HepG2 (cell line): ENCODE data around the gene CLCN4. TPM values are rescaled to one million over a fixed set of nuclear protein-coding genes. Genes with fewer than 3 reads are reported as not detected.

Experiments used
- ATAC-seq: fragments of 200-7000 bp; cut with Tn5 transposase; 3 replicates; pipeline ENCODE4 v1.9.1; 2020; ENCODE audit warnings: mild to moderate bottlenecking, moderate library complexity
- BruUV-seq: library from RNA; stranded (reverse); fragments of 400-500 nt; replicated peaks from 2 replicates; lab custom pipeline; 2021; lab: Mats Ljungman, UMichigan
- CTCF ChIA-PET: fragments of 300-600 bp; formaldehyde crosslinking; extraction: SDS; loops from one replicate; lab custom pipeline; 2021; ENCODE audit warnings: low total read pairs, inconsistent platforms, low intra/inter-chr PET ratio; lab: Yijun Ruan, JAX
- POLR2A ChIA-PET: fragments of 350-600 bp; sonication (Branson Sonifier 250); formaldehyde crosslinking; loops from one replicate; lab custom pipeline; 2020; ENCODE audit warnings: antibody characterized with exemption, inconsistent platforms; lab: Yijun Ruan, JAX
- DNase-seq: peaks from one replicate; pipeline ENCODE4 v3.0.0-alpha.2; 2015; ENCODE audit warnings: low spot score
- FAIRE-seq: peaks from 3 replicates; lab custom pipeline; 2011; peaks lifted over from hg19 to GRCh38; lab: Jason Lieb, UNC
- H2AFZ ChIP-seq: one replicate; pipeline ENCODE4 v1.6.1; 2011; ENCODE audit warnings: low read length, inconsistent platforms
- H3K27ac ChIP-seq: fragments of 300-600 bp; 3 replicates; pipeline ENCODE4 v1.8.0; 2011; ENCODE audit warnings: mixed run types, mild to moderate bottlenecking, mixed read lengths, low read length, inconsistent platforms; ENCODE audit not compliant: insufficient read depth; ENCODE audit errors: extremely low read length
- H3K27me3 ChIP-seq, 2 experiments: fragments of 200-600 bp in 1 of 2; 2 replicates in 1 of 2; 3 replicates in 1 of 2; pipeline versions ENCODE4 v1.6.0 to v1.8.0; 2011; ENCODE audit warnings: low read length in 2 of 2, mild to moderate bottlenecking in 2 of 2, moderate library complexity in 2 of 2, inconsistent platforms in 1 of 2; ENCODE audit not compliant: insufficient read depth in 2 of 2, control insufficient read depth in 1 of 2
- H3K36me3 ChIP-seq, 2 experiments: fragments of 200-600 bp in 1 of 2; replicated peaks in 1 of 2; 2 replicates in 1 of 2; 3 replicates in 1 of 2; pipeline versions ENCODE4 v1.5.1 to v1.8.0; 2011; ENCODE audit warnings: low read length in 2 of 2, inconsistent platforms in 1 of 2; ENCODE audit not compliant: insufficient read depth in 2 of 2, control insufficient read depth in 1 of 2
- H3K4me1 ChIP-seq: 2 replicates; pipeline ENCODE4 v1.5.1; 2012; ENCODE audit warnings: low read length, inconsistent platforms; ENCODE audit not compliant: insufficient read depth
- H3K4me2 ChIP-seq: 2 replicates; pipeline ENCODE4 v1.6.0; 2011; ENCODE audit warnings: low read depth, low read length, inconsistent platforms
- H3K4me3 ChIP-seq, 3 experiments: fragments of 200-600 bp in 1 of 3; sonication (generic), shearing (Covaris generic) in 1 of 3; replicated peaks in 1 of 3; 2 replicates each; pipeline ENCODE4 v1.5.1; 2011 to 2016; ENCODE audit warnings: low read length in 3 of 3, inconsistent platforms in 2 of 3, low read depth in 2 of 3, mild to moderate bottlenecking in 2 of 3, control low read depth in 1 of 3, mixed read lengths in 1 of 3; ENCODE audit not compliant: insufficient read depth in 1 of 3
- H3K79me2 ChIP-seq: one replicate; pipeline ENCODE4 v1.6.1; 2011; ENCODE audit warnings: low read length, inconsistent platforms; ENCODE audit not compliant: insufficient read depth
- H3K9ac ChIP-seq: 2 replicates; pipeline ENCODE4 v1.6.0; 2011; ENCODE audit warnings: mild to moderate bottlenecking, low read depth, low read length, inconsistent platforms; ENCODE audit not compliant: insufficient read depth
- H3K9me3 ChIP-seq: 2 replicates; pipeline ENCODE4 v1.5.1; 2012; ENCODE audit warnings: mild to moderate bottlenecking, low read length
- H4K20me1 ChIP-seq: 2 replicates; pipeline ENCODE4 v1.6.0; 2011; ENCODE audit warnings: inconsistent platforms, mild to moderate bottlenecking, low read length, moderate library complexity; ENCODE audit not compliant: insufficient read depth
- ARHGAP35 ChIP-seq: sonication (generic); formaldehyde crosslinking; IDR thresholded peaks from 2 replicates; pipeline ENCODE4 v1.9.0; 2022; ENCODE audit warnings: mild to moderate bottlenecking, inconsistent platforms, moderate library complexity, missing genetic modification reagents, borderline replicate concordance
- BRCA1 ChIP-seq: sonication (generic); formaldehyde crosslinking; IDR thresholded peaks from 2 replicates; pipeline ENCODE4 v1.4.0; 2020; ENCODE audit warnings: missing genetic modification reagents
- EED ChIP-seq: sonication (generic); formaldehyde crosslinking; IDR thresholded peaks from 2 replicates; pipeline ENCODE4 v1.5.0; 2020; ENCODE audit warnings: mild to moderate bottlenecking, missing genetic modification reagents
- FOSL2 ChIP-seq: sonication (generic); formaldehyde crosslinking; IDR thresholded peaks from 2 replicates; pipeline ENCODE4 v1.4.0; 2020; ENCODE audit warnings: missing genetic modification reagents
- HOMEZ ChIP-seq: IDR thresholded peaks from 2 replicates; pipeline ENCODE4 v1.6.1; 2016; ENCODE audit warnings: low read depth
- KAT7 ChIP-seq: IDR thresholded peaks from 2 replicates; pipeline ENCODE4 v1.6.1; 2018; ENCODE audit warnings: borderline replicate concordance, missing compliant biosample characterization
- NFYC ChIP-seq: IDR thresholded peaks from 2 replicates; pipeline ENCODE4 v1.6.1; 2016; ENCODE audit warnings: missing genetic modification reagents, missing compliant biosample characterization
- PAF1 ChIP-seq: IDR thresholded peaks from 2 replicates; pipeline ENCODE4 v1.6.1; 2016; ENCODE audit warnings: missing genetic modification reagents, missing compliant biosample characterization
- THYN1 ChIP-seq: sonication (generic); formaldehyde crosslinking; IDR thresholded peaks from 2 replicates; pipeline ENCODE4 v1.8.1; 2023; ENCODE audit warnings: low read depth, mild to moderate bottlenecking, moderate library complexity, missing genetic modification reagents, borderline replicate concordance
- USF2 ChIP-seq, 2 experiments: sonication (generic) in 1 of 2; formaldehyde crosslinking in 1 of 2; IDR thresholded peaks; 2 replicates each; pipeline versions ENCODE4 v1.5.1 to v1.6.1; 2011 to 2020; ENCODE audit warnings: borderline replicate concordance in 1 of 2, low read depth in 1 of 2, low read length in 1 of 2, mild to moderate bottlenecking in 1 of 2, missing genetic modification reagents in 1 of 2, moderate library complexity in 1 of 2
- ZFP90 ChIP-seq: sonication (generic); formaldehyde crosslinking; IDR thresholded peaks from 2 replicates; pipeline ENCODE4 v1.8.0; 2022; ENCODE audit warnings: missing genetic modification reagents, mild to moderate bottlenecking, inconsistent platforms, borderline replicate concordance
- ZNF256 ChIP-seq: sonication (generic); formaldehyde crosslinking; conservative IDR thresholded peaks from 2 replicates; pipeline ENCODE4 v1.4.0; 2020; ENCODE audit warnings: missing genetic modification reagents
- ZNF282 ChIP-seq: fragments of 450-650 bp; IDR thresholded peaks from 2 replicates; pipeline ENCODE4 v1.6.1; 2018; ENCODE audit not compliant: partially characterized antibody
- ZNF317 ChIP-seq: sonication (generic); formaldehyde crosslinking; IDR thresholded peaks from 2 replicates; pipeline ENCODE4 v1.5.0; 2020; ENCODE audit warnings: mild to moderate bottlenecking, missing genetic modification reagents
- ZNF362 ChIP-seq: sonication (generic); formaldehyde crosslinking; IDR thresholded peaks from 2 replicates; pipeline ENCODE4 v1.4.0; 2020; ENCODE audit warnings: missing genetic modification reagents, mild to moderate bottlenecking, borderline replicate concordance
- ZSCAN29 ChIP-seq: sonication (generic); formaldehyde crosslinking; conservative IDR thresholded peaks from 2 replicates; pipeline ENCODE4 v1.4.0; 2020; ENCODE audit warnings: mild to moderate bottlenecking, missing genetic modification reagents
- WGBS: methylation state at CpG from one replicate; pipeline ENCODE4 v1.1.6; 2017; ENCODE audit warnings: low lambda C conversion rate; 5-methylcytosine and 5-hydroxymethylcytosine counted together
- in situ Hi-C: cut with HindIII; loops from 2 replicates; pipeline ENCODE4 v1.10.0; 2017; ENCODE audit warnings: low pct_unique_long_range_greater_than_20kb; ENCODE audit not compliant: extremely low pct_ligation_motif_present
- intact Hi-C: fragments of 100-400 bp; cut with micrococcal nuclease; formaldehyde crosslinking; loops from one replicate; pipeline ENCODE4 v1.10.0; 2022; ENCODE audit not compliant: unreplicated experiment
- polyA plus RNA-seq, 8 experiments: library from polyadenylated mRNA; depleted of rRNA in 3 of 8; stranded (reverse) in 7 of 8; unstranded in 1 of 8; fragments of >200 nt; fragmentation: Illumina TruSeq in 4 of 8; extraction: Trizol in 4 of 8; gene quantifications; 2 replicates each; pipeline versions ENCODE4 v1.2.1 to v1.2.3, GENCODE V29; 2011 to 2016; ENCODE audit warnings: low read depth in 4 of 8, missing spikeins in 1 of 8, mixed read lengths in 1 of 8; ENCODE audit not compliant: insufficient read depth in 1 of 8
- total RNA-seq, 5 experiments: library from RNA; depleted of rRNA; stranded (reverse); fragments of >200 nt; fragmentation: Illumina TruSeq; extraction: Trizol; gene quantifications; 2 replicates each; pipeline ENCODE4 v1.2.3, GENCODE V29; 2016; ENCODE audit warnings: low read depth in 1 of 5

CLCN4 gene
- total and polyA plus RNA-seq, 2 of the 13 experiments (the other 11 are each of a cell fraction or from before 2014, with no cell fraction given) = 1.8 to 2.5 TPM

GRCh38 chrX:10245886-10246285 lies 89.1 kb downstream of the CLCN4 start (continued):
- no peak for TF ChIP-seq FOSL2 (CRISPR knock-in tag)
- no peak for TF ChIP-seq ZSCAN29 (CRISPR knock-in tag)
- TF ChIP-seq ZNF282 = no peak
- TF ChIP-seq, all 625 proteins: peak for 0

- Histone ChIP-seq H4K20me1 (no peaks in the 10 kb centered on the region), H3K4me1 (no peaks in the 10 kb centered on the region), H3K4me2 (no peak overlapping the region), H3K27ac (no peak overlapping the region), H3K27me3 (no peaks in the 10 kb centered on the region), H3K9ac (no peak overlapping the region), H3K4me3 (no peak overlapping the region), H3K36me3 (no peaks in the 10 kb centered on the region), H2AFZ (no peak overlapping the region), H3K9me3 (no peaks in the 10 kb centered on the region), H3K79me2 (no peaks in the 10 kb centered on the region)
- DNase-seq (no peak), ATAC-seq (no peak), FAIRE-seq (no peak)
- in situ Hi-C loops (no loop called here), intact Hi-C loops (no loop called here)
- ChIA-PET CTCF (no interaction called here), POLR2A (no interaction called here)
- no TSS peak for BruUV-seq
- 41% methylated on average over 4 of the region's 4 CpGs for WGBS
- TF ChIP-seq ARHGAP35 (no peak), BRCA1 (CRISPR knock-in tag) (no peak), ZNF256 (no peak), NFYC (CRISPR knock-in tag) (no peak), ZNF317 (CRISPR knock-in tag) (no peak), USF2 (IDR thresholded peaks at IDR 0.05; ENCODE audit: low read depth, low read length) (no peak), USF2 (CRISPR knock-in tag; IDR thresholded peaks at IDR 0.05; ENCODE audit: borderline replicate concordance) (no peak), THYN1 (no peak), KAT7 (no peak), HOMEZ (CRISPR knock-in tag) (no peak), EED (CRISPR knock-in tag) (no peak), PAF1 (CRISPR knock-in tag) (no peak), ZNF362 (no peak), ZFP90 (CRISPR knock-in tag) (no peak)
Observed at GRCh38 chrX:10246297-10246696, 89.5 kb downstream of the CLCN4 start.
